NCI-H128 (cell line): ENCODE results near the gene GRK7.
"Not testable (repeated sequence)": the region's sequence is repeated elsewhere in the genome, so short reads cannot be mapped to it uniquely, and the experiment has no call there.

ENCODE experiments used
- DNase-seq: peaks from one replicate; lab custom pipeline; 2025; ENCODE audit not compliant: unreplicated experiment; lab: John Stamatoyannopoulos, UW

The GRK7 gene

DNA sequence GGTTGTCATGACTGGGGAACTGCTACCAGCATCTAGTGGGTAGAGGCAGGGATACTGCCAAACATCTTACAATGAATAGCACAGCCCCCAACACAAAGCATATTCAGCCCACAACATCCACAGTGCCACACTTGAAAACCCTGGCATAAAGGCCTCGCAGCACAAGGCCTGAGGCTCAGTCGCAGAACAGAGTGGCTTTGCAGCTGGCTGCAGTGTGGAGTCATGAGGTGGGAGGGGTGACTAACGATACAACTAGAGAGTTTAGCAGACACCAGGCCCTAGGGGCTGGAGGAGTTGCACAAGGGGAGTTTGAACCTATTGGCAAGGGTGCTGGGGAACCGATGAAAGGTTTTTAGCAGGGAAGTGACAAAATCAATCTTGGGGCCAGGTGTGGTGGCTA, 32.1 kb downstream of the GRK7 start:
- DNase-seq: no peak

DNA sequence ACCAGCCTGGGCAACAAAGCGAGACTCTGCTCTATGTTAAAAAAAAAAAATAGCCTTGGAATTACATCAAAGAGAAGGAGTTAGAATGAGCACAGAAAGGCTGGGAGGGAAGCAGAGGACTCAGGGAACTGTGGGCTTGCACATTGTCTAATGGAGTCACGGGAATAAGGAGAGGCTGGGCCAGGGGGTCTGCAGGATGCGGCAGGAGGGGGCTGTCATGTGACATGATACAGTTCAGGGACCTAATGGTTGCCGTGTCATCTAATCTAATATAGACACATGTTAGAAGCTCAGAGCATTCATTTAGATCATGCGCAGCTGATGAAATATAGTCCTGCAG, 32.5 kb downstream of the GRK7 start:
- DNase-seq: no peak

DNA sequence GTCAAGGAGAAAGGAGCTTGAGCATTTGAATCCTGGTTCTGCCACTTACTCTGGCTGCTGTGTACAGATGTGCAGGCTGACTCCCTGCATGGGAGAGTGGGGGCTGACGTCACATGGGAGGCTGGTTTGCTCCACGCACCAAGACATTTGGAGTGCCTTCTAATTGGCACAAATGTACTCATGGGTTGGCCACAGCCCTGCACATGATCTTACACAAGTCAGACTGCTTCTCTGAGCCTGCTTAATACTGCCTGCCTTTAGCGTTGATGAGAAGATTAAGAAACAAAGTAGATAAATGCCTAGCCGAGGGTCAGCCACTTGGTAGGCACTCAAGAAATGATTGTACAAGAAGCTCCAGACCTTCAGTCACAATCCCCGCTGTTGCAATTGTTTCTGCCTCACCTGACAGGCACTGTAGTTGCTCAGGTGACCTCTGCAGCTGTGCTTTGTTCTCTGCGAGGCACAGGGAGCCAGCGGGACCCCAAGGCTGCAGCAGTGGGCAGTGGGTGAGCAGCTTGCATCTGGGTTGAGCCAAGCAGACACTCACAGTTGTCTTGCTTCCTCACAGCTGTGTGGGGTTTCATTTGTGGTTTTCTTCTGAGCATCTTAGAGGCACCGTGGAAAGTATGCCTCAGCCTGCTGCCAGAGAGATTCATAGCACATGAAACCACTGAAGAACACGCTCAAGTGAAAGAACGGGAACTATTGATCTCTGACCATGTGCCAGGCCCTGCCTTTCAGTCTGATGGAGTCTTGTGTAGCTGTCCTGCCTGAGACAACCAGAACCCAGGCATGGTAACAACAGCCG, 33.1 kb downstream of the GRK7 start:
- no peak for DNase-seq

DNA sequence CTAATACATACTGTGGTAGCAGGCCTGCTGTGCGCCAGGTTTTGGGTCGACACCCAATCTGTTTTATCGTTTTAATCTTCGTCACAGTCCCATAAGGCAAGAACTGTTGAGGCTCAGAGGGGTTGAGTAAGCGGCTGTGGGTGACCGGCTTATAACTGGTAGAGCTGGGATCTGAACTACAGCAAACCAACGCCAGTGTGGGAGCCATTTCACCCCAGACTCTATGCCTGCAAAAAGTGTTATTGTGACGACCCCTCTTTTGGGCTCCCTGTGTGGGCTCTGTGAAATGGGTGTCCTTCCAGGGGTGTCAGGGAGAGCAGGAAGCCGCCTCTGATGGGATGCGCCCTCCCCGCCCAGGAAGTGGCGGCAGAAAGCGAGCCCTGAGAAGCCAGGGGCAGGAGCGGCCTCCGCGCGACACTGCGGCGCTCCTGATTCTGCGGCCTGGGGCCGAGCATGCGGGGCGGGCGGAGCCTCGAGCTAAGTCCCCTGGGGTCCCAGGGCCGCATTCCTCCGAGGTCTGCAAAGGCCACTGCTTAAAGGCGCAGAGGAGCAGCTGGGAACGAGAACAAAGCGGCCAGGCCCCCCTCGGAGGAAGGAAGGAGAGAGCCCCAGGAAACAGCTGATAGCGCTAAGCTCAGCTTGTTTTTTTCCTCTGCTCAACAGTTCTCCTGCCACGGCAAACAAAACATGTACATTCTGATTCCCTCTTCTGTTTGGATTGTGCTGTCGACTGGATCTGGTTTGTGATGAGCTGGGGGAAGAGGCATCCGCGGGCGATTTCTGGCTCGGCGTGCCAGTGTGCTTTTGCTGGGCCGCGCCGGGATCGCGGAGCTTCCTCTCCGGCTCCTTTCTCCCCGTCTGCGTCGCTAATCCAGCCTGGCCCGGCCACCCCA, 33.9 kb downstream of the GRK7 start:
- no peak for DNase-seq

DNA sequence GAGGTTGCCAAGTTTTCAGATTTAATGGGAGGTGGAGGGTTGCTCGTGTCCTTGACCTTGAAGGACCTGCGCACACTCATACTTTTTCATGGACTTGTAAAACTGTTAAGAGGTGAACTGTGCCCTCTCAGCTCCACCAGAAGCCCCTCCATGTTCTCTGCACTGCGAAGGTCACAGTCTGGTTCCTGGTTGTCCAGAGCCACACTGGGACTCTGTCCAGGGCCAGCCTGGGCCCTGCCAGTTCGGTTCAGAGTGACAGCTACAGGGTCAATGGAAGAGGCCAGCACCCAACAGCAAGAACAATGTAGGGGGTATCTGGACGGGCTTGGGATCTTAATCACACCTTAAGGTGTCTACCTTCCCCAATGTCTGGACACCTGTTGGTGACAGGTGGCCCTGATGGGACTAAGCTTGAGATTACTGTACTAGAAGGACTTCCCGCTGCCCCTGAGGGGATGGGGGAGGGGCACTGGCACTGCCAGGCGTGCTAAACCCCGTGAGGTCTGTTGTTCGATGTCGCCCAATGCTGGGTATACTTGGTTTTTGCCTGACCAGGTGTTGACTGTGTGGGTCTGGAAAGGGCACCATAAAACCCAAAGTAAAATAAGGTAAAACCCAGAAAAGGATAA, 34.7 kb downstream of the GRK7 start:
- no peak for DNase-seq

DNA sequence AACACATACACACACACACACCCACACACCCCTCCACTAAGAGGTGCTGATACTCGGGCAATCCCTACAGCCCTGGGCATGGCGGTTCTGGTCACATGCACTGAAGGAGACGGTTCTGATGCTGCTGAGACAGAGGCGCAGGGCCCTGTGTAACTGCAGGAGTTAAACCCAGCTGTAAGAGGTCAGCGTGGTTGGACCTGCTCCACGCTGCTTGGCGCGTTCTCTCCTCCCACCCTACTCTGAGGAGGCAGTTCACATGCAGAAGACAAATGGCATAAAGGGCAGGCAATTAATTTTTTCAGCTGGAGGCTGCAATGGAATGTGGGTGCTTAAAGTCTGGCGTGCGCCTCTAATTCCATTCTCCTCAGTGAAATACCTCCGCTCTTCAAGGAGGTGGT, 35.2 kb downstream of the GRK7 start:
- no peak for DNase-seq

DNA sequence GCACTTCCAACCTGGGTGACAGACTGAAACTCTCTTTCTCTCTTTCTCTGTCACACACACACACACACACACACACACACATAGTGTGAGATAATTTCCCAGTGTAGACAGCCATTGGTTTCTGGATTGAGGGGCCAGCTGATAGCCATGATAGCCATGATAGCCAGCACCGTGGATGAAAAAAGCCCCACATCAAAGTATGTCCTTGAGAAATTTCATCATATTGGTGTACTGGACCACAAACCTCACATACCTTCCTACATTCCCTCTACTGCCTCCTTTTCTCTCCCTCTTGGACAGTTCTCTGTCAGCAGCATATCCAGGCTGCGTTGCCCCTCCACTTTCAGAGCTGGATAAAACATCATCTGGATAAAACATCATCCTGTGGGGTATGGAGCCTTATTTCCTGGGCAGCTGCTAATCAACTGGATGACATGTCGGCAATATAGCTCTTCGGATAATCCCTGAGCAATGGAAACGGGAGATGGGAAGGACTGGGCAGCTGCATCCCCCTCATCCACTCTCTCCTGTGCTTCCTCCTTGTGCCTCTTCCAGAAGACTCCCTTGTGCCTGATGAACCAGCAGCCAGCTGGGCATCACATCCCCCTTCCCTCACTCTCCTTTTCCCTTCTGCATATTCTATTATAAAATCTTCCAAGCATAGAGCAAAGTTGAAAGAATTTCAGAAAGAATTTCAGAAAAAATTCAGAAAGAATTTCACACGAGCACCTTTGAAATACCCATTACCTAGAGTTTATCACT, 39.3 kb downstream of the GRK7 start:
- no peak for DNase-seq

DNA sequence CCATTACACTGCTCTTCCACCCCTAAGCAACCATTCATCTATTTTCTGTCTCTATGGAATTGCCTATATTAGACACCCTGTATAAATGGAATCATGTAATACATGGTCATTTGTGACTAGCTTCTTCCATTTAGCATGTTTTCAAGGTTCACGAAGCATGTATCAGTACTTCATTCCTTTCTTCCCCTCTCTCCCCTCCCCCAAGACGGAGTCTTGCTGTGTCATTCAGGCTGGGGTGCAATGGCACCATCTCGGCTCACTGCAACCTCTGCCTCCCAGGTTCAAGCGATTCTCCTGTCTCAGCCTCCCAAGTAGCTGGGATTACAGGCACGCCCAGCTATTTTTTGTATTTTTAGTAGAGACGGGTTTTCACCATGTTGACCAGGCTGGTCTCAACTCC, 40.3 kb downstream of the GRK7 start:
- not testable (repeated sequence) for DNase-seq

DNA sequence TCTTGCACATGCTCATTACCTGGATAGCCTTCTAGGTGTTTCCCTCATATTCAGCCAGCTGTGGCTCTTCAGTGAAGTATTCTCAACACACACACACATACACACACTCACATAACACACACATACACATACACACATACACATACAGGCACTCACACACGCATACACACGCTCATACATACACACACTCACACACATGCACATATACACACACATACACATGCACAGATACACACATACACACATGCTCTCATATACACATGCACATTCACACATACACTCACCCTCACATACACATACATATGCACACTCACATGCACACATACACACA, 41.2 kb downstream of the GRK7 start:
- no peak for DNase-seq

DNA sequence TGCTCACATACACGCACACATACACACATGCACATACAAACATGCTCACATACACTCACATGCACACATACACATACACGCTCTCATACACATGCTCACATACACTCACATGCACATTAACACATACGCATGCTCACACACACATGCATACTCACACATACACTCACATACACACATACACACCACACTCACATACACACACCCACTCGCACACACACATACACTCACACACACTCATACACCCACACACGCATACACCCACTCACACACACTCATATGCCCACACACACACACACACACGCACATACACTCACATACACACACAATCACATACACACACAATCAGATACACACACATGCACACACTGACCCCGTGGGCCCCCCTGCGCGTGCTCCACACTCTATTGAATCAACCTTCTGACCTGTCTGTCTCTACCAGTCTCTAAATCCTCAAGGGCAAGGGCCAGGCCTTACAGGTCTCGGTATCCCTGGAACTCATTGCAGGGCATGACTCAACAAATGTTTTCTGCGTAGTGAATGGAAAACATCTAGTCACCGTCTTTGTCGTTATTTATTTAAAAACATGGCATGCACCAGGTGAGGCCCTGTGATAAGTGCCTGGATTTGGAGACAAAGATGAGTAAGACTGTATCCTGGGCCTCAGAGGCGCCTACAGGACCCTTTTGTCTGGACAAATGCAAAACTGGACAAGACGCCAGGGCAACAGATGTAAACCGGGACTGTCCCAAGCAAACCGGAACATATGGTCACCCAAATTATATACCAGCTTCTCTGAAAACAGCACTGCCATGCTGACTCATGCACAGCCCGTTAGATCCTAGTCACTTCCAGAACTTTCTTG, 41.8 kb downstream of the GRK7 start:
- DNase-seq: no peak

DNA sequence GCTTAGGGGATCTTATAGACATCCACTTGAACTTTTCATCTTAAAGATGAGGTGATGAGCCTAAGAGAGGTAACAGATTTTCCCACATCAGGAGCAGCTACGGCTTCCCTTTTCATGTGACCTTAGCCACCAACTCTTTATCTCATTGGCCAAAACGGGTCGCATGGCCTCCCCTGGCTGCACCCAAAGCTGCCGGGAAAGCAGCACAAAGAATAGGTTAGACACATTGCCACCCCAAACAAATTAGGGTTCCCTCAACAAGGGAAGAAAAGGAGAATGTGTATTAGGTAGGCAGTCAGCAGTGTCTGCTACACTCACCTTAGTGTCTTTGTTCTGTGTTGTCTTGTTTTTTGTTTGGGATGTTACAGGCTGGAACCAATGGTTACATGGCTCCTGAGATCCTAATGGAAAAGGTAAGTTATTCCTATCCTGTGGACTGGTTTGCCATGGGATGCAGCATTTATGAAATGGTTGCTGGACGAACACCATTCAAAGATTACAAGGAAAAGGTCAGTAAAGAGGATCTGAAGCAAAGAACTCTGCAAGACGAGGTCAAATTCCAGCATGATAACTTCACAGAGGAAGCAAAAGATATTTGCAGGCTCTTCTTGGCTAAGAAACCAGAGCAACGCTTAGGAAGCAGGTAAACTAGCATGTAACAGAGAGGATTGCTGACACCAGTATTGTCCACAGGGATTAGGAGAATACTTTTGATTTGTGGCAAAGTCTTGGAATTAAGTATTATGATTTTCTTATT, 44.2 kb downstream of the GRK7 start:
- DNase-seq: no peak

DNA sequence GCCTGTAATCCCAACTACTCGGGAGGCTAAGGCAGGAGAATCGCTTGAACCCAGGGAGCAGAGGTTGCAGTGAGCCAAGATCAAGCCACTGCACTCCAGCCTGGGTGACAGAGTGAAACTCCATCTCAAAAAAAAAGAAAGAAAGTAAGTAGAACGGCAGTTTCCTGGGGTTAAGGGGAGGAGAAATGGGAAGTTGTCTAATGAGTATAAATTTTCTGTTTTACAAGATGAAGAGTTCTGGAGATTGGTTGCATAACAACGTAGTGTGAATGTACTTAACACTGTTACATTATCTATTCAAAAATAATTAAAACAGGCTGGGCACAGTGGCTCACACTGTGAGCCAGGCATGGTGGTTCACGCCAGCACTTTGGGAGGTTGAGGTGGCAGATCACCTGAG, 45.4 kb downstream of the GRK7 start:
- DNase-seq: no peak

DNA sequence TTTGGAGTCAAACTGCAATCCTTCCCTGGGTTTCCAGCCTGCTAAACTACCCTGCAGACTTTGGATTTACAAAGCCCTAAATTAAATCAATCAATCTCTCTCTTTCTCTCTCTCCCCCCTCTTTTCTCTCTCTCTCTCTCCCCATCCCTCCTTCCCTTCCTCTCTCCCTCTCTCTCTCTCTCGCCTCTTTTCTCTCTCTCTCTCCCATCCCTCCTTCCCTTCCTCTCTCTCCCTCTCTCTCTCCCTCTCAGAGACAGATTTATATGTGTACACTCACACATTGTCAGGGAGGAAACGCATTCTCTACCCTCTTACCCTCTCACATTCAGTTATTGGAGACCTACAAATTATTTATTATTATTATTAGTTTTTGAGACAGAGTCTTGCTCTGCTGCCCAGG, 47.0 kb downstream of the GRK7 start:
- DNase-seq: no peak

DNA sequence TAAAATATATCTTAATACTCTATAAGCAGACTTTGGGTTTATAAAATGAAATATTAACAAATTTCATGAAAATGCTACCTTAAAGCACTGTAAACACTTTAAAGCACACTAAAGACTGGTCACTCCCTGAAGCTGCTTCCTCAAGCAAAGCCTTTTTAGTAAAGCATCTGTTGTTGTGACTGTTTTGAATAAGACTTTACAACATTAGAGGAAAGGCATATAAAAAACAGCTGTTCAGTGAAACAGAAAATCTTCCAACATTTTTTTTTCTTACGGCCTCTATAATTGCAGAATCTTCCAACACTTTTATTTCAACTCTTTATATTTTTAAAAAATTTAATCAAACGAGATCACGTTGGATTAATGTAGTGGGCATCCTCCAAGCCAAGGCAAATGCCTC, 48.1 kb downstream of the GRK7 start:
- DNase-seq: no peak

DNA sequence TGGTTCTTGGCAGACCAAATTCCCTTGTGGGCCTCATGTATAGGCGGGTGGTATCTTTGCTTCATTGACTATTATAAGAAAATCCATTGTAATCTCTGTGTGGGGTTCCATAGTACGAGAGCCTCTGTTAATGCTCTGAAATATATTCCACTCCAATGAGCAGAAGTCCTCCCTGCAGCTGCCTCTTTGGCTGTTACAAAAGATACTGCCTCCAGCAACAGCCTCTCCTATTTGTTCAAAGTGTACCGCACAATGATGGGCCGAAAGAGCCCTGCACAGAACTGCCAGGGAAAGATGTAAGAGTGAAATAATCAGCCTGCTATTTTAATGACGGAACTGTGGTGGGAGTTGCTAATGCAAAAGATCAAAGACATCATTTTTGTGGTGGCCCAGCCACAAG, 48.9 kb downstream of the GRK7 start:
- peak; percentile 11 for DNase-seq

DNA sequence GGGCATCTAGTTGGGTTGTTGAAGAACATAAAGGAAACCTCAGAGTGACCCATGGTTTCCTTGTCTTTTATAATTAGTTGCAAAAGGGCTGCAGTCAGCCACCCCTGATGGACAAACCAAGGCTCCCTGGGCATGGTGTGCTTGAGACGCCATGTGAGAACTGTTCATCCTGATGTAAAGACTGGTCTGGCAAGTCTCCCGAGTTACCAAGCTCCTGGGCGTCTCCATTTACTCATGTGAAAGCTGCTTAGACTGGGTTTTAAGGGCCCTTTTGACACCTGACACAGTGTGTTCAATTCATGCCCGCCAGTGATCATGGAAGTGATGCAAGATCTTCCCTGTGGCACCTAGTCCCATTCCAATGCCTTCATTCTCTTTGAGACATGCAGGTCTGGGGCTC, 49.4 kb downstream of the GRK7 start:
- no peak for DNase-seq
